Dermis blood vessel endothelial cell (primary cell): ENCODE results near the gene SLC22A23. TPM values are rescaled to one million over a fixed set of nuclear protein-coding genes. Genes with fewer than 3 reads are reported as not detected.

Source experiments
- DNase-seq: peaks from one replicate; pipeline ENCODE4 v3.0.0; 2010
- total RNA-seq: library from RNA; depleted of rRNA; stranded (reverse); fragments of >200 nt; gene quantifications from 2 replicates; pipeline ENCODE4 v1.2.3, GENCODE V29; 2014

SLC22A23 gene
- total RNA-seq, 1 donor from 2014 or later, result 58.5 TPM

- no peak for DNase-seq
Measured at GRCh38 chr6:3331971-3332370, 124.9 kb downstream of the SLC22A23 start.

- DNase-seq, result no peak
Measured at GRCh38 chr6:3331494-3331893, 125.4 kb downstream of the SLC22A23 start.

- DNase-seq, result no peak
Measured at GRCh38 chr6:3330199-3330598, 126.7 kb downstream of the SLC22A23 start.

GRCh38 chr6:3329393-3330051 lies 127.3 kb downstream of the SLC22A23 start:
- no peak for DNase-seq

GRCh38 chr6:3328796-3329195 lies 128.1 kb downstream of the SLC22A23 start:
- no peak for DNase-seq

- DNase-seq, result no peak
Measured at GRCh38 chr6:3328145-3328544, 128.7 kb downstream of the SLC22A23 start.

GRCh38 chr6:3327403-3327802 lies 129.4 kb downstream of the SLC22A23 start:
- DNase-seq, result no peak

- no peak for DNase-seq
Measured at GRCh38 chr6:3326981-3327380, 129.9 kb downstream of the SLC22A23 start.

- no peak for DNase-seq
Measured at GRCh38 chr6:3326184-3326971, 130.5 kb downstream of the SLC22A23 start.

GRCh38 chr6:3325210-3325609 lies 131.6 kb downstream of the SLC22A23 start:
- peak; percentile 87 for DNase-seq

GRCh38 chr6:3324262-3324942 lies 132.4 kb downstream of the SLC22A23 start:
- DNase-seq, result peak; percentile 97

GRCh38 chr6:3323696-3324261 lies 133.1 kb downstream of the SLC22A23 start:
- peak; percentile 75 for DNase-seq

GRCh38 chr6:3323148-3323547 lies 133.7 kb downstream of the SLC22A23 start:
- DNase-seq, result no peak

GRCh38 chr6:3322366-3322890 lies 134.4 kb downstream of the SLC22A23 start:
- DNase-seq, result no peak

GRCh38 chr6:3321875-3322274 lies 135.0 kb downstream of the SLC22A23 start:
- DNase-seq, result no peak

GRCh38 chr6:3321042-3321441 lies 135.8 kb downstream of the SLC22A23 start:
- DNase-seq, result no peak

GRCh38 chr6:3320238-3320811 lies 136.5 kb downstream of the SLC22A23 start:
- no peak for DNase-seq

GRCh38 chr6:3319610-3320200 lies 137.1 kb downstream of the SLC22A23 start:
- DNase-seq, result no peak

GRCh38 chr6:3318821-3319540 lies 137.9 kb downstream of the SLC22A23 start:
- DNase-seq, result no peak

- no peak for DNase-seq
Measured at GRCh38 chr6:3318226-3318625, 138.6 kb downstream of the SLC22A23 start.

GRCh38 chr6:3317741-3318211 lies 139.1 kb downstream of the SLC22A23 start:
- DNase-seq, result no peak
